SK-N-SH treated with all-trans-retinoic acid at 6 μM for 48 hours (cell line): ENCODE results near the gene FMNL1.

Experiments
- ARNTL ChIP-seq: fragments of 450-650 bp; formaldehyde crosslinking; IDR thresholded peaks from 2 replicates; pipeline ENCODE4 v1.5.0; 2020; ENCODE audit warnings: low read depth, mild to moderate bottlenecking, moderate library complexity, borderline replicate concordance
- CREB5 ChIP-seq: fragments of 250-450 bp; sonication (Bioruptor Pico); IDR thresholded peaks from 2 replicates; pipeline ENCODE4 v1.5.1; 2020; ENCODE audit warnings: low read depth, mild to moderate bottlenecking, moderate library complexity
- GLIS3 ChIP-seq: fragments of 250-450 bp; sonication (Bioruptor Pico); IDR thresholded peaks from 2 replicates; pipeline ENCODE4 v1.5.0; 2020; ENCODE audit warnings: mild to moderate bottlenecking, moderate library complexity
- PPARA ChIP-seq: fragments of 250-450 bp; sonication (Bioruptor Pico); IDR thresholded peaks from 2 replicates; pipeline ENCODE4 v1.5.0; 2020; ENCODE audit warnings: mild to moderate bottlenecking, borderline replicate concordance
- SNAI2 ChIP-seq: fragments of 250-450 bp; sonication (Bioruptor Pico); IDR thresholded peaks from 2 replicates; pipeline ENCODE4 v1.5.0; 2020; ENCODE audit warnings: mild to moderate bottlenecking, moderate library complexity
- ZC3H10 ChIP-seq: fragments of 250-450 bp; sonication (Bioruptor Pico); IDR thresholded peaks from 2 replicates; pipeline ENCODE4 v1.5.1; 2021; ENCODE audit warnings: mild to moderate bottlenecking, moderate library complexity
- ZFP30 ChIP-seq: fragments of 450-650 bp; formaldehyde crosslinking; IDR thresholded peaks from 2 replicates; pipeline ENCODE4 v1.5.0; 2022; ENCODE audit warnings: mild to moderate bottlenecking, moderate library complexity
- ZNF565 ChIP-seq: fragments of 450-650 bp; formaldehyde crosslinking; conservative IDR thresholded peaks from 2 replicates; pipeline ENCODE4 v1.5.0; 2020; ENCODE audit warnings: low read depth, mild to moderate bottlenecking, moderate library complexity
- TF ChIP-seq, protein P1 (sequence below): fragments of 250-450 bp; sonication (Bioruptor Pico); IDR thresholded peaks from 2 replicates; pipeline ENCODE4 v1.5.0; 2020; ENCODE audit warnings: mild to moderate bottlenecking, moderate library complexity

GRCh38 chr17:45186801-45187354, 34.8 kb upstream of the FMNL1 start:
- TF ChIP-seq, protein P1, sequence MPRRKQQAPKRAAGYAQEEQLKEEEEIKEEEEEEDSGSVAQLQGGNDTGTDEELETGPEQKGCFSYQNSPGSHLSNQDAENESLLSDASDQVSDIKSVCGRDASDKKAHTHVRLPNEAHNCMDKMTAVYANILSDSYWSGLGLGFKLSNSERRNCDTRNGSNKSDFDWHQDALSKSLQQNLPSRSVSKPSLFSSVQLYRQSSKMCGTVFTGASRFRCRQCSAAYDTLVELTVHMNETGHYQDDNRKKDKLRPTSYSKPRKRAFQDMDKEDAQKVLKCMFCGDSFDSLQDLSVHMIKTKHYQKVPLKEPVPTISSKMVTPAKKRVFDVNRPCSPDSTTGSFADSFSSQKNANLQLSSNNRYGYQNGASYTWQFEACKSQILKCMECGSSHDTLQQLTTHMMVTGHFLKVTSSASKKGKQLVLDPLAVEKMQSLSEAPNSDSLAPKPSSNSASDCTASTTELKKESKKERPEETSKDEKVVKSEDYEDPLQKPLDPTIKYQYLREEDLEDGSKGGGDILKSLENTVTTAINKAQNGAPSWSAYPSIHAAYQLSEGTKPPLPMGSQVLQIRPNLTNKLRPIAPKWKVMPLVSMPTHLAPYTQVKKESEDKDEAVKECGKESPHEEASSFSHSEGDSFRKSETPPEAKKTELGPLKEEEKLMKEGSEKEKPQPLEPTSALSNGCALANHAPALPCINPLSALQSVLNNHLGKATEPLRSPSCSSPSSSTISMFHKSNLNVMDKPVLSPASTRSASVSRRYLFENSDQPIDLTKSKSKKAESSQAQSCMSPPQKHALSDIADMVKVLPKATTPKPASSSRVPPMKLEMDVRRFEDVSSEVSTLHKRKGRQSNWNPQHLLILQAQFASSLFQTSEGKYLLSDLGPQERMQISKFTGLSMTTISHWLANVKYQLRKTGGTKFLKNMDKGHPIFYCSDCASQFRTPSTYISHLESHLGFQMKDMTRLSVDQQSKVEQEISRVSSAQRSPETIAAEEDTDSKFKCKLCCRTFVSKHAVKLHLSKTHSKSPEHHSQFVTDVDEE: no peak
- TF ChIP-seq SNAI2 (CRISPR knock-in tag) (no peak), ZNF565 (CRISPR knock-in tag) (no peak), ARNTL (no peak), ZFP30 (CRISPR knock-in tag) (no peak), ZC3H10 (CRISPR knock-in tag) (no peak), GLIS3 (no peak), PPARA (CRISPR knock-in tag) (no peak), CREB5 (CRISPR knock-in tag) (no peak)
